HEK293 (cell line): ENCODE results near the gene RBP4.

Source experiments
- CTCF ChIA-PET: fragments of 350-600 bp; formaldehyde crosslinking; extraction: SDS; loops from one replicate; lab custom pipeline; 2021; ENCODE audit warnings: antibody characterized with exemption; lab: Yijun Ruan, JAX
- POLR2A ChIA-PET: fragments of 300-600 bp; formaldehyde crosslinking; extraction: SDS; loops from one replicate; lab custom pipeline; 2020; ENCODE audit warnings: antibody characterized with exemption, inconsistent platforms; lab: Yijun Ruan, JAX
- H3K27ac ChIP-seq: fragments of 200-500 bp; sonication (Bioruptor generic); 2 replicates; pipeline ENCODE4 v1.5.1; 2014; ENCODE audit warnings: low read depth, low read length, control low read depth, inconsistent platforms; ENCODE audit errors: extremely low read depth
- H3K36me3 ChIP-seq, 2 experiments: fragments of 200-500 bp in 1 of 2; sonication (Bioruptor generic) in 1 of 2; 1 replicate in 1 of 2; 2 replicates in 1 of 2; pipeline ENCODE4 v1.5.1; 2014 to 2017; ENCODE audit warnings: inconsistent platforms in 2 of 2, low read length in 2 of 2; ENCODE audit not compliant: control insufficient read depth in 2 of 2, insufficient read depth in 1 of 2
- H3K4me1 ChIP-seq: fragments of 200-500 bp; sonication (Bioruptor generic); 2 replicates; pipeline ENCODE4 v1.5.1; 2014; ENCODE audit warnings: mild to moderate bottlenecking, low read length, inconsistent platforms; ENCODE audit not compliant: control insufficient read depth, insufficient read depth
- H3K4me3 ChIP-seq: 2 replicates; pipeline ENCODE4 v1.5.1; 2011; ENCODE audit warnings: low read depth, mild to moderate bottlenecking, control low read depth, low read length, moderate library complexity
- H3K9me3 ChIP-seq: fragments of 200-500 bp; sonication (Bioruptor generic); 2 replicates; pipeline ENCODE4 v1.5.1; 2014; ENCODE audit warnings: low read depth, low read length, inconsistent platforms; ENCODE audit not compliant: control insufficient read depth, insufficient read depth
- ELK4 ChIP-seq: IDR thresholded peaks from 2 replicates; pipeline ENCODE4 v1.6.1; 2011; ENCODE audit warnings: mild to moderate bottlenecking, low read depth, low read length, borderline replicate concordance
- KLF10 ChIP-seq: fragments of 450-650 bp; IDR thresholded peaks from 2 replicates; pipeline ENCODE4 v1.5.1; 2018; ENCODE audit warnings: missing biosample characterization, mild to moderate bottlenecking, missing genetic modification characterization
- PRDM2 ChIP-seq: fragments of 450-650 bp; formaldehyde crosslinking; IDR thresholded peaks from 2 replicates; pipeline ENCODE4 v1.5.1; 2016; ENCODE audit warnings: missing biosample characterization, missing genetic modification characterization, borderline replicate concordance
- SP7 ChIP-seq: fragments of 450-650 bp; formaldehyde crosslinking; IDR thresholded peaks from 2 replicates; pipeline ENCODE4 v1.5.1; 2016; ENCODE audit warnings: missing biosample characterization, missing genetic modification characterization
- ZBTB44 ChIP-seq: fragments of 450-650 bp; IDR thresholded peaks from 2 replicates; pipeline ENCODE4 v1.5.1; 2018; ENCODE audit warnings: missing biosample characterization, mild to moderate bottlenecking, missing genetic modification characterization
- ZBTB6 ChIP-seq: fragments of 450-650 bp; formaldehyde crosslinking; IDR thresholded peaks from 2 replicates; pipeline ENCODE4 v1.5.1; 2017; ENCODE audit warnings: missing biosample characterization, missing genetic modification characterization
- ZBTB7A ChIP-seq: fragments of 450-650 bp; formaldehyde crosslinking; IDR thresholded peaks from 2 replicates; pipeline ENCODE4 v1.5.1; 2016; ENCODE audit warnings: low read depth, missing biosample characterization, missing genetic modification characterization
- ZFP41 ChIP-seq: fragments of 450-650 bp; formaldehyde crosslinking; IDR thresholded peaks from 2 replicates; pipeline ENCODE4 v1.5.1; 2016; ENCODE audit warnings: missing biosample characterization, missing genetic modification characterization, borderline replicate concordance
- ZIC2 ChIP-seq: fragments of 450-650 bp; formaldehyde crosslinking; IDR thresholded peaks from 2 replicates; pipeline ENCODE4 v1.5.1; 2016; ENCODE audit warnings: missing biosample characterization, missing genetic modification characterization
- ZNF138 ChIP-seq: fragments of 450-650 bp; formaldehyde crosslinking; IDR thresholded peaks from 2 replicates; pipeline ENCODE4 v1.5.1; 2016; ENCODE audit warnings: missing biosample characterization, missing genetic modification characterization, borderline replicate concordance
- ZNF157 ChIP-seq: fragments of 450-650 bp; formaldehyde crosslinking; IDR thresholded peaks from 2 replicates; pipeline ENCODE4 v1.5.1; 2016; ENCODE audit warnings: missing biosample characterization, missing genetic modification characterization
- ZNF175 ChIP-seq: fragments of 450-650 bp; formaldehyde crosslinking; IDR thresholded peaks from 2 replicates; pipeline ENCODE4 v1.5.1; 2016; ENCODE audit warnings: missing biosample characterization, missing genetic modification characterization
- ZNF184 ChIP-seq: fragments of 450-650 bp; IDR thresholded peaks from 2 replicates; pipeline ENCODE4 v1.5.1; 2018; ENCODE audit warnings: missing biosample characterization, mild to moderate bottlenecking, missing genetic modification characterization
- ZNF19 ChIP-seq: fragments of 450-650 bp; formaldehyde crosslinking; IDR thresholded peaks from 2 replicates; pipeline ENCODE4; 2016; ENCODE audit warnings: missing biosample characterization, missing genetic modification characterization, low read depth
- ZNF214 ChIP-seq: fragments of 450-650 bp; formaldehyde crosslinking; IDR thresholded peaks from 2 replicates; pipeline ENCODE4 v1.5.1; 2017; ENCODE audit warnings: missing biosample characterization, mild to moderate bottlenecking, missing genetic modification characterization, borderline replicate concordance
- ZNF311 ChIP-seq: fragments of 450-650 bp; formaldehyde crosslinking; IDR thresholded peaks from 2 replicates; pipeline ENCODE4 v1.5.1; 2017; ENCODE audit warnings: missing biosample characterization, missing genetic modification characterization, borderline replicate concordance
- ZNF350 ChIP-seq: fragments of 450-650 bp; formaldehyde crosslinking; IDR thresholded peaks from 2 replicates; pipeline ENCODE4 v1.5.0; 2017; ENCODE audit warnings: missing biosample characterization, mild to moderate bottlenecking, missing genetic modification characterization
- ZNF362 ChIP-seq: fragments of 450-650 bp; formaldehyde crosslinking; IDR thresholded peaks from 2 replicates; pipeline ENCODE4 v1.5.1; 2016; ENCODE audit warnings: missing biosample characterization, missing genetic modification characterization
- ZNF473 ChIP-seq: fragments of 450-650 bp; formaldehyde crosslinking; IDR thresholded peaks from 2 replicates; pipeline ENCODE4 v1.5.1; 2017; ENCODE audit warnings: missing biosample characterization, missing genetic modification characterization
- ZNF48 ChIP-seq: fragments of 450-650 bp; formaldehyde crosslinking; IDR thresholded peaks from 2 replicates; pipeline ENCODE4 v1.5.1; 2016; ENCODE audit warnings: missing biosample characterization, missing genetic modification characterization
- ZNF623 ChIP-seq: fragments of 450-650 bp; formaldehyde crosslinking; IDR thresholded peaks from 2 replicates; pipeline ENCODE4 v1.5.1; 2016; ENCODE audit warnings: missing biosample characterization, missing genetic modification characterization
- ZNF776 ChIP-seq: fragments of 450-650 bp; formaldehyde crosslinking; IDR thresholded peaks from 2 replicates; pipeline ENCODE4 v1.5.0; 2017; ENCODE audit warnings: missing biosample characterization, missing genetic modification characterization, borderline replicate concordance
- ZNF843 ChIP-seq: fragments of 450-650 bp; formaldehyde crosslinking; IDR thresholded peaks from 2 replicates; pipeline ENCODE4 v1.5.1; 2016; ENCODE audit warnings: missing biosample characterization, missing genetic modification characterization
- ZSCAN30 ChIP-seq: fragments of 450-650 bp; IDR thresholded peaks from 2 replicates; pipeline ENCODE4 v1.5.1; 2018; ENCODE audit warnings: missing biosample characterization, mild to moderate bottlenecking, missing genetic modification characterization, moderate library complexity

RBP4 gene

DNA sequence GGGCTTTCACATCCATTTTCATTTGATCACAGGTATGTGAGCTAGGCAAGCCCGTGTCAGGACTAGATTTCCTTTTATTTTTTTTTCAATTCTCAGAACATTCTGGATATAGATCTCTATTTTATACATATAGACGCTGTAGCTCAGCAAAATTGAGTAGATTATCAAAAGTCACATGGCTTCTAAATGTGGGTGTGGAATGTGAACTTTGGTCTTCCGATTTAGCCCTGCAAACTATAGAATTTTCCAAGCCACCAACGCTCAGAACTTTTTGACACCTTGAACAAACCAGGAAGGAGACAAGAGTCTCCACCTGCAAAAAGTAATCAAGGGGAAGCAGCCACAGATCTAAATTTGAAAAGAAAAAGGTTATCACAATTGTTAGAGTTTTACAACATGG lies 50.4 kb downstream of the RBP4 start:
- Histone ChIP-seq H3K36me3 (no peaks in the 10 kb centered on the region), H3K4me3 (no peak overlapping the region)
- POLR2A ChIA-PET = no interaction called here
- no peak for TF ChIP-seq ZBTB44 (tag by site-specific recombination)
- no peak for TF ChIP-seq ZBTB6
- no peak for TF ChIP-seq ZNF362 (tag by site-specific recombination)
- no peak for TF ChIP-seq ZFP41 (tag by site-specific recombination)
- no peak for TF ChIP-seq ZNF214 (tag by site-specific recombination)
- TF ChIP-seq, all 188 proteins: peak for 0
- H3K9me3 ChIP-seq = no peaks in the 10 kb centered on the region
- CTCF ChIA-PET = interaction anchor here (0.6 to 1.3 kb wide), 4 partner anchors 8 to 582 kb away, joined by 3 to 6 read pairs (median 4); no protein-coding TSS in a partner anchor
- H3K4me1 ChIP-seq = no peaks in the 10 kb centered on the region
- no peak overlapping the region for H3K27ac ChIP-seq

- H3K36me3 ChIP-seq = no peaks in the 10 kb centered on the region
- no peaks in the 10 kb centered on the region for H3K9me3 ChIP-seq
- H3K27ac ChIP-seq = no peak overlapping the region
- no peak overlapping the region for H3K4me3 ChIP-seq
- ChIA-PET CTCF (no interaction called here), POLR2A (no interaction called here)
- no peaks in the 10 kb centered on the region for H3K4me1 ChIP-seq
- TF ChIP-seq ZNF350 (tag by site-specific recombination) (no peak), ZNF48 (tag by site-specific recombination) (no peak), ZBTB7A (tag by site-specific recombination) (no peak), ZNF843 (tag by site-specific recombination) (no peak), ZNF175 (no peak), KLF10 (tag by site-specific recombination) (no peak), SP7 (tag by site-specific recombination) (no peak), ZNF623 (tag by site-specific recombination) (no peak), PRDM2 (tag by site-specific recombination) (no peak), ZNF184 (tag by site-specific recombination) (no peak), ZSCAN30 (tag by site-specific recombination) (no peak), ELK4 (no peak), ZNF473 (tag by site-specific recombination) (no peak), ZIC2 (tag by site-specific recombination) (no peak), ZNF138 (tag by site-specific recombination) (no peak), ZNF776 (no peak), ZNF311 (tag by site-specific recombination) (no peak), ZNF157 (no peak), ZNF19 (tag by site-specific recombination) (no peak)
Observed at GRCh38 chr10:93548376-93549071, 52.5 kb downstream of the RBP4 start.
